Spleen (tissue), 11 donors: Measurements from ENCODE around the gene C19orf73. TPM values are rescaled to one million over a fixed set of nuclear protein-coding genes. Genes with fewer than 3 reads are reported as not detected.

Experiments used
- DNase-seq: peaks from one replicate; pipeline ENCODE4 v3.0.0-alpha.2; 2020
- H3K27ac ChIP-seq, 8 donors: fragments of 200-600 bp; sonication (generic) in 7 of 8; 1 replicate in 4 of 8; 2 replicates in 4 of 8; pipeline versions ENCODE4 v1.5.0 to v1.8.0; 2016 to 2021; ENCODE audit warnings: inconsistent platforms in 4 of 8, mild to moderate bottlenecking in 4 of 8, moderate library complexity in 1 of 8
- H3K27me3 ChIP-seq, 7 donors: fragments of 200-600 bp; sonication (generic) in 6 of 7; replicated peaks in 1 of 7; 1 replicate in 4 of 7; 2 replicates in 3 of 7; pipeline versions ENCODE4 v1.5.0 to v1.8.0; 2016 to 2021; ENCODE audit warnings: inconsistent platforms in 3 of 7, mild to moderate bottlenecking in 1 of 7
- H3K36me3 ChIP-seq, 6 donors: fragments of 200-600 bp; sonication (generic) in 5 of 6; 1 replicate in 4 of 6; 2 replicates in 2 of 6; pipeline versions ENCODE4 v1.5.0 to v1.8.0; 2016 to 2021; ENCODE audit warnings: inconsistent platforms in 2 of 6
- H3K4me1 ChIP-seq, 6 donors: fragments of 200-600 bp; sonication (generic) in 5 of 6; 1 replicate in 3 of 6; 2 replicates in 3 of 6; pipeline versions ENCODE4 v1.5.0 to v1.8.0; 2016 to 2021; ENCODE audit warnings: inconsistent platforms in 3 of 6
- H3K4me3 ChIP-seq, 8 donors: fragments of 200-600 bp; sonication (generic) in 7 of 8; 1 replicate in 4 of 8; 2 replicates in 4 of 8; pipeline versions ENCODE4 v1.5.0 to v1.8.0; 2016 to 2021; ENCODE audit warnings: inconsistent platforms in 4 of 8, mild to moderate bottlenecking in 4 of 8, moderate library complexity in 2 of 8
- H3K9me3 ChIP-seq, 8 donors: fragments of 200-600 bp; sonication (generic) in 7 of 8; 1 replicate in 4 of 8; 2 replicates in 4 of 8; pipeline versions ENCODE4 v1.5.0 to v1.8.0; 2016 to 2021; ENCODE audit warnings: inconsistent platforms in 4 of 8
- POLR2A ChIP-seq, 3 donors: fragments of 450-650 bp; IDR thresholded peaks; one replicate each; pipeline ENCODE4 v1.5.1; 2017; ENCODE audit warnings: antibody characterized with exemption in 3 of 3, mild to moderate bottlenecking in 1 of 3
- POLR2AphosphoS5 ChIP-seq, 3 donors: sonication (generic); formaldehyde crosslinking; IDR thresholded peaks; one replicate each; pipeline ENCODE4 v1.5.1; 2017; ENCODE audit warnings: antibody characterized with exemption in 3 of 3
- WGBS, 5 donors: extraction: QIAGEN DNeasy Blood & Tissue Kit in 3 of 5; methylation state at CpG; one replicate each; pipeline versions ENCODE4 v1.1.5 to v1.1.7; 2013 to 2018; 5-methylcytosine and 5-hydroxymethylcytosine counted together
- intact Hi-C: fragments of 100-400 bp; cut with DNase I; formaldehyde crosslinking; loops from one replicate; pipeline ENCODE4 v1.15.0; 2023; ENCODE audit warnings: low total_unique reads
- polyA plus RNA-seq, 3 donors: library from polyadenylated mRNA; stranded (reverse); fragments of 200-250 nt; gene quantifications; one replicate each; pipeline ENCODE4 v1.2.1, GENCODE V29; 2013
- total RNA-seq, 7 donors: library from RNA; depleted of rRNA in 3 of 7; stranded (reverse); fragments of >200 nt in 3 of 7; fragmentation: NEBNext Ultra II Directional in 4 of 7; extraction: Animal tissue kit (Norgen Biotek cat#: 25700) in 4 of 7; gene quantifications; one replicate each; pipeline versions ENCODE4 v1.1.0 to v1.2.1, GENCODE V29; 2016 to 2021
- TF ChIP-seq, protein P1 (sequence below), 11 experiments: fragments of 200-600 bp in 7 of 11; fragments of 450-650 bp in 4 of 11; sonication (generic) in 4 of 11; IDR thresholded peaks in 8 of 11; conservative IDR thresholded peaks in 3 of 11; 1 replicate in 7 of 11; 2 replicates in 4 of 11; pipeline versions ENCODE4 v1.4.0 to v1.8.0; 2016 to 2021; ENCODE audit warnings: antibody characterized with exemption in 11 of 11, inconsistent platforms in 4 of 11, mild to moderate bottlenecking in 1 of 11
- donor health status: healthy with polysubstance abuse.
- donor health status: DM: no; HTN: no; CAD: no; lungs with moderate emphysema.
- donor health status: DM: no; HTN: no; CAD: no.
- donor health status: Bipolar disorder and iron deficiency.
- donor health status: healthy.
- donor health status: DM: no; HTN: no; CAD: no.
- donor health status: DM: yes; HTN: yes; CAD: no.

The C19orf73 gene
- total and polyA plus RNA-seq, 10 donors = 0.70 to 5.5 (median 1.8) TPM; not detected in 1

DNA sequence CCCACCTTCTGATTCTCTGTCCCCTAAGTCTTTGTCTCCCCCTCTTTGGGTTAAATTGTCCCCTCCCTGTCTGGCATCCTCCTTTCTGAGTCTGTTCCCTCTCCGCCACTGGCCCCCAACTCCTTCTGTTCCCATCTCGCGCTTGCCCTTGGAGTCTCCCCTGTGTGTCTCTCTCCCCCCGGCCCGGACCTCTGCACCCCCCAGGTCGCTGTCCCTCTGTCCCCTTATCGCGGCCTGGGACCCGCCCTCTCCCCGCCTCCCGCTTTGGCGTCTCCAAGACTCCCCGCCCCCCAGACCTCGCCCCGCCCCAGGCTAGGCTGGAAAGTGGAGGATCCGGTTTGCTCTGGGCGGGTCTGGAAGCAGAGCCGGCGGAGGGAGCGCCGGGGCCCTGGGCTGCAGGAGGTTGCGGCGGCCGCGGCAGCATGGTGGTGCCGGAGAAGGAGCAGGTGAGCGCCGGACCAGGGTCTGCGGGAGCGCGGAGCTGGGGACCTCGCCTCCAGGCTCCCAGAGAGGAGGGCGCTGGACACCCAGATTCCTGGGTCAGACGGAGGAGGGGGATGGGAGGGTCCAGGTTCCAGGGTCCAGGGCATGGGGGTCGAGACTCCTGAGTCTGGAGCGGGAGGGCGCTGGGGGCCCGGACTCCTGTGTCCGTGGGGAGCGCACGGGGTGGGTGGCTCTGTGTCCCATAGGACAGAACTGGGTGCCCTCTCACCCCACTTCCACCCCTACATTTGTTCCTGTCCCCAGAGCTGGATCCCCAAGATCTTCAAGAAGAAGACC is 38.7 kb upstream of the C19orf73 start, which contains the start of gene TRPM4:
Gene TRPM4, plus strand, starts transcription at position 348 of the 780 bp plus-strand sequence. Its CDS starts 75 bp downstream, at position 423.
- Histone ChIP-seq H3K4me1 (peaks cover 3 to 24% (median 14%) of the 10 kb centered on the region in 6 donors), H3K27me3 (peaks cover 0 to 51% (median 10%) of the 10 kb centered on the region in 7 donors), H3K4me3 (peak within 1 kb of the TSS; percentile 33 to 79 (median 56)), H3K27ac (peak within 1 kb of the TSS in 7 of 8 donors; percentile 1 to 75 (median 51)), H3K36me3 (no peaks in the 10 kb centered on the region), H3K9me3 (no peaks in the 10 kb centered on the region)
- peak; percentile 36 to 81 (median 78) for TF ChIP-seq POLR2AphosphoS5 (IDR thresholded peaks at IDR 0.05)
- TF ChIP-seq, protein P1, sequence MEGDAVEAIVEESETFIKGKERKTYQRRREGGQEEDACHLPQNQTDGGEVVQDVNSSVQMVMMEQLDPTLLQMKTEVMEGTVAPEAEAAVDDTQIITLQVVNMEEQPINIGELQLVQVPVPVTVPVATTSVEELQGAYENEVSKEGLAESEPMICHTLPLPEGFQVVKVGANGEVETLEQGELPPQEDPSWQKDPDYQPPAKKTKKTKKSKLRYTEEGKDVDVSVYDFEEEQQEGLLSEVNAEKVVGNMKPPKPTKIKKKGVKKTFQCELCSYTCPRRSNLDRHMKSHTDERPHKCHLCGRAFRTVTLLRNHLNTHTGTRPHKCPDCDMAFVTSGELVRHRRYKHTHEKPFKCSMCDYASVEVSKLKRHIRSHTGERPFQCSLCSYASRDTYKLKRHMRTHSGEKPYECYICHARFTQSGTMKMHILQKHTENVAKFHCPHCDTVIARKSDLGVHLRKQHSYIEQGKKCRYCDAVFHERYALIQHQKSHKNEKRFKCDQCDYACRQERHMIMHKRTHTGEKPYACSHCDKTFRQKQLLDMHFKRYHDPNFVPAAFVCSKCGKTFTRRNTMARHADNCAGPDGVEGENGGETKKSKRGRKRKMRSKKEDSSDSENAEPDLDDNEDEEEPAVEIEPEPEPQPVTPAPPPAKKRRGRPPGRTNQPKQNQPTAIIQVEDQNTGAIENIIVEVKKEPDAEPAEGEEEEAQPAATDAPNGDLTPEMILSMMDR (IDR thresholded peaks at IDR 0.05 in 8 of 11, conservative IDR thresholded peaks at IDR 0.05 in 3 of 11) = no peak
- WGBS, 5 donors = 1 to 2% (median 2%) methylated on average over 31 to 41 of the region's 41 CpGs
- intact Hi-C loops = no loop called here
- peak; percentile 86 for DNase-seq

DNA sequence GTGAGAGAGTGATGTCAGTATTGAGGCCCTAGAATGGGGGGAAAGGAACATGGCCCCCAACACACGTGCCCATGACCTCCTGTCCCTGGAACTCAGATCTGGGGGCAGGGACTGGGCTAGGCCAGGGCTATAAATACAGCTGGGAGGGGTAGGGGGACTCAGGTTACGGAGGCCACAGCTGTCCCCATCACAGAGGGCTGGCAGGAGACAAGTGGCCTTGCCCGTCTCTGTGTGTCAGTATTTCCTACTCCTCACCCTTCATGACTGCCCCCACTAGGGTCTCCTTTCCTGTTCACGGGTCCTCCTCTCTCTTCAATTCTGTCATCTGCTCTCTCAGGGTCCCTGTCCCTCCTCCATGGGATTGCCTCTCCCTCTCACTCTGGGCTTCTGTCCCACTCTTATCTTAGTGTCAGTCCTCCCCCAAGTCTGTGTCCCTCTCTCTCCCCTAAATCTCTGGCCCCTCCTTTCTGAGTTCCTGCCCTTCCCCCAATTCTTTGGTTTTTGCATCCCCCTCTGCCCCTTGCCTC is 36.9 kb upstream of the C19orf73 start:
- Histone ChIP-seq H3K27ac (no peak overlapping the region), H3K4me3 (no peak overlapping the region), H3K4me1 (peaks cover 3 to 38% (median 27%) of the 10 kb centered on the region in 6 donors), H3K9me3 (peaks cover 0 to 6% (median 0%) of the 10 kb centered on the region in 8 donors), H3K36me3 (no peaks in the 10 kb centered on the region), H3K27me3 (peaks cover 0 to 64% (median 16%) of the 10 kb centered on the region in 7 donors)
- TF ChIP-seq, protein P1 (IDR thresholded peaks at IDR 0.05 in 8 of 11, conservative IDR thresholded peaks at IDR 0.05 in 3 of 11) = no peak
- TF ChIP-seq POLR2A (IDR thresholded peaks at IDR 0.05) (no peak), POLR2AphosphoS5 (IDR thresholded peaks at IDR 0.05) (no peak)
- intact Hi-C loops = no loop called here
- WGBS, 5 donors = 32 to 57% (median 40%) methylated on average over 4 of the region's 4 CpGs
- DNase-seq = no peak

DNA sequence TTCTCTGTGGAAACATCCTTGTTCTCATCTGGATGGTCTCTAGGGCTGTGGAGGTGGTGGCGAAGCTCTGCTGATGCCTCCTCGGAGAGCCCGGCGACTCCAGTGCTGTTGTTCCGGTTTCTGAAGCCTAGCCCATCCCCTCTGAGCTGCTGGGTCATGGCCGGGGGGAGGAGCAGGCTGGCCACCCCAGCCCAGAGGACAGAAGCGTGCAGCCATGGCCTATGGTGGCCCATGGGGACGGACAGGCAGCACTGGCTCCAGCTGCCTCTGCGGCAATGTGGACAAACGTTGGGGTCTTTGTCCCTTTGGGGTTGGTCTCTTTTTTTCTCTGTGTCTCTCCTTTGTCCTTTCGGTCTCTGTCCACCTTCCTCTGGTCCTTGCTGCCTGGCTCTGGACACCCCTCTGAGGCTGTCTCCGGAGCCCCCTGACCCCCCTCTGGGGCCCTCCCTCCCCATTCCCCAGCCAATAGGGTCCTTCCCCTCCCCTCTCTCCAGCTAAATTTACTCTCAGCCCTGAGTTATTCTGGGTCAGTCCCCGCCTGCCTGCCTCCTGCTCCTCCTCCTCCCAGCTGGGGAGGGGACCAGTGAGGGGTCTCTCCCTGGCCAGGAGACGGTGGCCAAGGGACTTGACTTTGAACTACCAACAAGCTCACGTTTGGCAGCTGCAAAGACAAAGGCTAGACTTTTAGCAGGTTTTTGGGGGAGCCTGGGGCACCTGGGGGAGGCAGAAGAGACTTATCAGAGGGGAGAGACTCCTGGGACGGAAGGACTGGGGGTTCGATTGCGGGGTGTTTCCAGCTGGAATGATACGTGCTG is 36.3 kb upstream of the C19orf73 start, which contains the start of gene HRC:
Gene HRC, minus strand, starts transcription at position 392 of the 815 bp plus-strand sequence. Its CDS starts 159 bp downstream, at position 233.
- DNase-seq = no peak
- H3K27ac ChIP-seq = no peak within 1 kb of the TSS

More for the DNA sequence above, 36.3 kb upstream of the C19orf73 start, which contains the start of gene HRC:
- H3K4me1 ChIP-seq = peaks cover 3 to 45% (median 33%) of the 10 kb centered on the region in 6 donors
- H3K9me3 ChIP-seq = peaks cover 0 to 6% (median 0%) of the 10 kb centered on the region in 8 donors
- 52 to 69% (median 66%) methylated on average over 15 to 19 of the region's 19 CpGs for WGBS, 5 donors
- H3K27me3 ChIP-seq = peaks cover 0 to 68% (median 20%) of the 10 kb centered on the region in 7 donors
- H3K36me3 ChIP-seq = no peaks in the 10 kb centered on the region
- TF ChIP-seq, protein P1 (IDR thresholded peaks at IDR 0.05 in 8 of 11, conservative IDR thresholded peaks at IDR 0.05 in 3 of 11) = no peak
- TF ChIP-seq POLR2AphosphoS5 (IDR thresholded peaks at IDR 0.05) = peak in 1 of 3 donors; percentile 20
- no peak for TF ChIP-seq POLR2A (IDR thresholded peaks at IDR 0.05)
- H3K4me3 ChIP-seq = no peak within 1 kb of the TSS
- intact Hi-C loops = no loop called here
